HG03139 (cell line): Measurements from ENCODE around the gene ATXN2.

Source experiments
- ATAC-seq: cut with Tn5 transposase; IDR thresholded peaks from one replicate; pipeline ENCODE4 v1.9.1; 2021; ENCODE audit not compliant: unreplicated experiment

The ATXN2 gene

GRCh38 chr12:111453071-111453989 is 145.8 kb downstream of the ATXN2 start:
- no peak for ATAC-seq

- ATAC-seq, result no peak
These were observed 147.4 kb downstream of the ATXN2 start for GRCh38 chr12:111451649-111452129.

GRCh38 chr12:111451232-111451631 is 147.9 kb downstream of the ATXN2 start:
- ATAC-seq, result no peak

GRCh38 chr12:111450676-111451075 is 148.4 kb downstream of the ATXN2 start:
- no peak for ATAC-seq

- ATAC-seq, result no peak
These were observed 150.0 kb downstream of the ATXN2 start for GRCh38 chr12:111448846-111449790.

GRCh38 chr12:111448266-111448830 is 150.8 kb downstream of the ATXN2 start:
- no peak for ATAC-seq

GRCh38 chr12:111447571-111448265 is 151.4 kb downstream of the ATXN2 start:
- no peak for ATAC-seq

- ATAC-seq, result no peak
These were observed 152.2 kb downstream of the ATXN2 start for GRCh38 chr12:111446631-111447570.

- ATAC-seq, result no peak
These were observed 153.2 kb downstream of the ATXN2 start for GRCh38 chr12:111445726-111446581.

- peak; percentile 80 for ATAC-seq
These were observed 154.0 kb downstream of the ATXN2 start for GRCh38 chr12:111444925-111445725.

- ATAC-seq, result peak; percentile 25
These were observed 154.7 kb downstream of the ATXN2 start for GRCh38 chr12:111444314-111444924.

GRCh38 chr12:111443586-111443985 is 155.5 kb downstream of the ATXN2 start:
- no peak for ATAC-seq

GRCh38 chr12:111443086-111443485 is 156.0 kb downstream of the ATXN2 start:
- ATAC-seq, result no peak

- no peak for ATAC-seq
These were observed 156.6 kb downstream of the ATXN2 start for GRCh38 chr12:111442301-111443045.

GRCh38 chr12:111441107-111441928 is 157.8 kb downstream of the ATXN2 start:
- ATAC-seq, result no peak

GRCh38 chr12:111440631-111441030 is 158.5 kb downstream of the ATXN2 start:
- ATAC-seq, result no peak
